GM23338 (cell line): ENCODE data around the gene TPX2. TPM values are rescaled to one million over a fixed set of nuclear protein-coding genes. Genes with fewer than 3 reads are reported as not detected.

ENCODE experiments used
- ATAC-seq: fragments of 200-7000 bp; cut with Tn5 transposase; 3 replicates; pipeline ENCODE4 v1.9.1; 2020
- DNase-seq: peaks from one replicate; pipeline ENCODE4 v3.0.0-alpha.2; 2015; ENCODE audit warnings: low spot score
- H2AFZ ChIP-seq: fragments of 200-600 bp; sonication (generic); 2 replicates; pipeline ENCODE4 v1.8.0; 2016; ENCODE audit warnings: antibody characterized with exemption, mild to moderate bottlenecking, moderate library complexity
- H3F3A ChIP-seq: fragments of 200-600 bp; sonication (generic); replicated peaks from 2 replicates; pipeline ENCODE4 v1.8.0; 2017; ENCODE audit warnings: antibody characterized with exemption, mixed run types, low read depth
- H3K27ac ChIP-seq: fragments of 200-600 bp; sonication (generic); 2 replicates; pipeline ENCODE4 v1.6.1; 2016; ENCODE audit warnings: low read depth
- H3K27me3 ChIP-seq: fragments of 200-600 bp; sonication (generic); 2 replicates; pipeline ENCODE4 v1.8.0; 2016; ENCODE audit warnings: mild to moderate bottlenecking, mixed run types, moderate library complexity; ENCODE audit not compliant: insufficient read depth
- H3K36me3 ChIP-seq: fragments of 200-600 bp; sonication (generic); 2 replicates; pipeline ENCODE4 v1.8.0; 2016; ENCODE audit warnings: mild to moderate bottlenecking; ENCODE audit not compliant: insufficient read depth
- H3K4me1 ChIP-seq: fragments of 200-600 bp; sonication (generic); 2 replicates; pipeline ENCODE4 v1.8.0; 2016; ENCODE audit warnings: mild to moderate bottlenecking, moderate library complexity; ENCODE audit not compliant: insufficient read depth
- H3K4me2 ChIP-seq: fragments of 200-600 bp; sonication (generic); 2 replicates; pipeline ENCODE4 v1.7.1; 2017; ENCODE audit warnings: mixed run types
- H3K4me3 ChIP-seq: fragments of 200-600 bp; sonication (generic); 2 replicates; pipeline ENCODE4 v1.6.1; 2016; ENCODE audit warnings: mixed run types
- H3K79me2 ChIP-seq: fragments of 200-600 bp; sonication (generic); replicated peaks from 2 replicates; pipeline ENCODE4 v1.8.0; 2017; ENCODE audit warnings: mild to moderate bottlenecking; ENCODE audit not compliant: insufficient read depth
- H3K9me2 ChIP-seq: fragments of 200-600 bp; sonication (generic); 2 replicates; pipeline ENCODE4 v1.8.0; 2017; ENCODE audit not compliant: insufficient read depth
- H4K20me1 ChIP-seq: fragments of 200-600 bp; sonication (generic); replicated peaks from 2 replicates; pipeline ENCODE4 v1.8.0; 2017; ENCODE audit warnings: mild to moderate bottlenecking; ENCODE audit not compliant: insufficient read depth
- H3K27ac Mint-ChIP-seq: 2 replicates; pipeline ENCODE4 v1.8.0; 2020; ENCODE audit warnings: inconsistent platforms, mild to moderate bottlenecking, moderate library complexity, mixed read lengths
- H3K27me3 Mint-ChIP-seq: 3 replicates; pipeline ENCODE4 v1.8.0; 2022; ENCODE audit warnings: low read depth, mild to moderate bottlenecking, moderate library complexity, mixed read lengths, inconsistent platforms; ENCODE audit not compliant: insufficient read depth, poor library complexity
- H3K36me3 Mint-ChIP-seq: 3 replicates; pipeline ENCODE4 v1.8.0; 2021; ENCODE audit warnings: low read depth, mild to moderate bottlenecking, inconsistent platforms, moderate library complexity, mixed read lengths
- H3K4me1 Mint-ChIP-seq: 3 replicates; pipeline ENCODE4 v1.8.0; 2020; ENCODE audit warnings: mild to moderate bottlenecking, inconsistent platforms, mixed read lengths
- H3K4me3 Mint-ChIP-seq: 3 replicates; pipeline ENCODE4 v1.8.0; 2021; ENCODE audit warnings: moderate library complexity, mild to moderate bottlenecking, inconsistent platforms, mixed read lengths
- H3K9me3 Mint-ChIP-seq: 3 replicates; pipeline ENCODE4 v1.8.0; 2020; ENCODE audit warnings: moderate library complexity, mild to moderate bottlenecking, inconsistent platforms, mixed read lengths
- CREB1 ChIP-seq: fragments of 250-450 bp; sonication (Bioruptor Pico); IDR thresholded peaks from 2 replicates; pipeline ENCODE4 v1.5.0; 2020; ENCODE audit warnings: low read depth, mild to moderate bottlenecking, moderate library complexity
- ETS1 ChIP-seq: IDR thresholded peaks from 2 replicates; pipeline ENCODE4 v1.6.1; 2016; ENCODE audit warnings: antibody characterized with exemption
- POLR2AphosphoS5 ChIP-seq: IDR thresholded peaks from 2 replicates; pipeline ENCODE4 v1.6.1; 2016; ENCODE audit warnings: antibody characterized with exemption, low read depth
- ZNF114 ChIP-seq: fragments of 250-450 bp; sonication (Bioruptor Pico); IDR thresholded peaks from 2 replicates; pipeline ENCODE4 v1.5.0; 2020; ENCODE audit warnings: mild to moderate bottlenecking, moderate library complexity
- ZNF462 ChIP-seq: fragments of 250-450 bp; sonication (Bioruptor Pico); IDR thresholded peaks from 2 replicates; pipeline ENCODE4 v1.5.0; 2020; ENCODE audit warnings: mild to moderate bottlenecking, moderate library complexity
- polyA plus RNA-seq: library from polyadenylated mRNA; unstranded; fragments of >200 nt; fragmentation: Nextera tagmentation; extraction: Ambion mirVana; gene quantifications from 2 replicates; pipeline ENCODE4 v1.2.1, GENCODE V29; 2016
- total RNA-seq: library from RNA; depleted of rRNA; stranded (reverse); fragments of >200 nt; shearing (Covaris generic); gene quantifications from 2 replicates; pipeline ENCODE4 v1.2.3, GENCODE V29; 2014
- TF ChIP-seq, protein P1 (sequence below): IDR thresholded peaks from one replicate; pipeline ENCODE4 v1.6.1; 2018; ENCODE audit warnings: antibody characterized with exemption; ENCODE audit not compliant: unreplicated experiment

Gene TPX2
- total and polyA plus RNA-seq, 2 experiments from 2014 or later: 101 to 159 TPM

DNA sequence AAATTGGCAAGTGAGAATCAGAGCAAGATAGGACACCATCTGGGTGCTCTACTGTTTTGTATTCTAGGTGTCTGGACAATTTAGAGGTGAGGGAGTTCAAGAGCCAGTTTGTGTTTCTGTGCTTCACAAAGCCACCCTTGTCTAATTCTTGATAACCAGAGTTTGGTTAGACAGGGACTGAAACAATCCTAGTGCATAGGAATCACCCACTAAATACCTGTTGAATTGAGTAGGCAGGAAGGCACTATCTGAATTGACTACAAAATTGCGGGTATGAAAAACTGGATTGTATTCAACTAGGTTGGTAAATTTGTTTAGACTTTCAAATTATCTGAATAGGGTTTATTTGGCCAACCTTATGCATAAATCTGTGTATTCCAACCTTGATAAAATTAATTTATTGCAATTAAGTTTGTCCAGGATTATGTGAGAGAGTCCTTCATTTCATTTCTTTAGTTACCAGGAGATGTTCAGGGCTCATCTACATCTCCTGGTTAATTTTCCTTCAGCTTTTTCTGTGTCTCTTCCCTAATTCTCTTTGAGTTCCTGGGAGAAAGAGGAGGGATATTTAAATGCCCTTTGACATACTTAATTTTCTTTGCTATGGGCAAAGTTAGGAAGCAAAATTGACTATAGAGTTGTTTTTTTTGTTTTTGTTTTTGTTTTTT is 1.7 kb downstream of the TPX2 start:
- TF ChIP-seq POLR2AphosphoS5 (no peak), CREB1 (no peak), ETS1 (no peak), ZNF114 (no peak), ZNF462 (CRISPR knock-in tag) (no peak)
- TF ChIP-seq, protein P1, sequence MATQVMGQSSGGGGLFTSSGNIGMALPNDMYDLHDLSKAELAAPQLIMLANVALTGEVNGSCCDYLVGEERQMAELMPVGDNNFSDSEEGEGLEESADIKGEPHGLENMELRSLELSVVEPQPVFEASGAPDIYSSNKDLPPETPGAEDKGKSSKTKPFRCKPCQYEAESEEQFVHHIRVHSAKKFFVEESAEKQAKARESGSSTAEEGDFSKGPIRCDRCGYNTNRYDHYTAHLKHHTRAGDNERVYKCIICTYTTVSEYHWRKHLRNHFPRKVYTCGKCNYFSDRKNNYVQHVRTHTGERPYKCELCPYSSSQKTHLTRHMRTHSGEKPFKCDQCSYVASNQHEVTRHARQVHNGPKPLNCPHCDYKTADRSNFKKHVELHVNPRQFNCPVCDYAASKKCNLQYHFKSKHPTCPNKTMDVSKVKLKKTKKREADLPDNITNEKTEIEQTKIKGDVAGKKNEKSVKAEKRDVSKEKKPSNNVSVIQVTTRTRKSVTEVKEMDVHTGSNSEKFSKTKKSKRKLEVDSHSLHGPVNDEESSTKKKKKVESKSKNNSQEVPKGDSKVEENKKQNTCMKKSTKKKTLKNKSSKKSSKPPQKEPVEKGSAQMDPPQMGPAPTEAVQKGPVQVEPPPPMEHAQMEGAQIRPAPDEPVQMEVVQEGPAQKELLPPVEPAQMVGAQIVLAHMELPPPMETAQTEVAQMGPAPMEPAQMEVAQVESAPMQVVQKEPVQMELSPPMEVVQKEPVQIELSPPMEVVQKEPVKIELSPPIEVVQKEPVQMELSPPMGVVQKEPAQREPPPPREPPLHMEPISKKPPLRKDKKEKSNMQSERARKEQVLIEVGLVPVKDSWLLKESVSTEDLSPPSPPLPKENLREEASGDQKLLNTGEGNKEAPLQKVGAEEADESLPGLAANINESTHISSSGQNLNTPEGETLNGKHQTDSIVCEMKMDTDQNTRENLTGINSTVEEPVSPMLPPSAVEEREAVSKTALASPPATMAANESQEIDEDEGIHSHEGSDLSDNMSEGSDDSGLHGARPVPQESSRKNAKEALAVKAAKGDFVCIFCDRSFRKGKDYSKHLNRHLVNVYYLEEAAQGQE: no peak
- Histone ChIP-seq H3K27ac (no peak overlapping the region), H3K79me2 (peaks cover 65% of the 10 kb centered on the region), H3K27me3 (no peaks in the 10 kb centered on the region), H3F3A (no peaks in the 10 kb centered on the region; the same call in 1 of the 2 replicates), H4K20me1 (peaks cover 40% of the 10 kb centered on the region), H3K4me2 (peak overlapping the region; percentile 91), H3K4me1 (peaks cover 16% of the 10 kb centered on the region), H3K36me3 (peaks cover 30% of the 10 kb centered on the region), H2AFZ (no peak overlapping the region), H3K4me3 (peak overlapping the region; percentile 81), H3K9me2 (no peaks in the 10 kb centered on the region)
- H3K36me3 Mint-ChIP-seq: peaks cover 33% of the 10 kb centered on the region
- no peaks in the 10 kb centered on the region for H3K9me3 Mint-ChIP-seq
- ATAC-seq (no peak), DNase-seq (no peak)
- H3K27me3 Mint-ChIP-seq: peaks cover 4% of the 10 kb centered on the region
- H3K27ac Mint-ChIP-seq: no peak overlapping the region
- no peak overlapping the region for H3K4me3 Mint-ChIP-seq
- no peaks in the 10 kb centered on the region; the same call in 2 of the 3 replicates for H3K4me1 Mint-ChIP-seq
